ENCODE data around the gene TADA1. TPM values are rescaled to one million over a fixed set of nuclear protein-coding genes. Genes with fewer than 3 reads are reported as not detected.

Gene TADA1
- total and polyA plus RNA-seq, 3 donors from 2014 or later, result 19.2 to 25.8 (median 22.0) TPM

DNA sequence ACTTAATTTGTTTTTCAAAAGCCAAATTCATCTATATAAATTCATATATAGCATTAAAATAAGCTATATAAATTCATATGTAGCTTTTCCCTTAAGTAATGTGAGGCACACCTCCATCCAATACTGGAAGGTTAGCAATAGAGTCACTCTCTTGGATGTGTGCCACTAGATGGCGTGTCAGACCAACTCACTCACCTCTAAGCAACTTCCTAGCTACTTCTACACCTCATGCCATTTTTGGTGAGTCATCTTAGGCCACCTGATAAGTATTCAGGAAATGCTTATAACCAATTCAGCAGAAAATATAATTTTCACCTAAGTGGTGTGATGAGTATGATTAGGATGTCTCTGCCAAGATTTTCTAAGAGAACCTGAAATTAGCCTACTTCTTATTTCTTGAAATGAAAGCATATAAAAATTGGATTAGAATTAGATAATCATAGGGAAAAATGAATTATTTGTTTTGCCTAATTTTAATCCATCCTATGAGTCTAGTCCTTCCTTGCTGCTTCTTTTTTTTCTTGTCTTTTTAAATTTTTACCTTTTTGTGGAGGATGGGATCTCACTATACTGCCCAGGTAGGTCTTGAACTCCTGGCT is 34.4 kb upstream of the TADA1 start:
- no peak for TF ChIP-seq POLR2A (IDR thresholded peaks at IDR 0.05)
- TF ChIP-seq, protein P1, sequence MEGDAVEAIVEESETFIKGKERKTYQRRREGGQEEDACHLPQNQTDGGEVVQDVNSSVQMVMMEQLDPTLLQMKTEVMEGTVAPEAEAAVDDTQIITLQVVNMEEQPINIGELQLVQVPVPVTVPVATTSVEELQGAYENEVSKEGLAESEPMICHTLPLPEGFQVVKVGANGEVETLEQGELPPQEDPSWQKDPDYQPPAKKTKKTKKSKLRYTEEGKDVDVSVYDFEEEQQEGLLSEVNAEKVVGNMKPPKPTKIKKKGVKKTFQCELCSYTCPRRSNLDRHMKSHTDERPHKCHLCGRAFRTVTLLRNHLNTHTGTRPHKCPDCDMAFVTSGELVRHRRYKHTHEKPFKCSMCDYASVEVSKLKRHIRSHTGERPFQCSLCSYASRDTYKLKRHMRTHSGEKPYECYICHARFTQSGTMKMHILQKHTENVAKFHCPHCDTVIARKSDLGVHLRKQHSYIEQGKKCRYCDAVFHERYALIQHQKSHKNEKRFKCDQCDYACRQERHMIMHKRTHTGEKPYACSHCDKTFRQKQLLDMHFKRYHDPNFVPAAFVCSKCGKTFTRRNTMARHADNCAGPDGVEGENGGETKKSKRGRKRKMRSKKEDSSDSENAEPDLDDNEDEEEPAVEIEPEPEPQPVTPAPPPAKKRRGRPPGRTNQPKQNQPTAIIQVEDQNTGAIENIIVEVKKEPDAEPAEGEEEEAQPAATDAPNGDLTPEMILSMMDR (IDR thresholded peaks at IDR 0.05), result peak; percentile 36 to 50 (median 43)

DNA sequence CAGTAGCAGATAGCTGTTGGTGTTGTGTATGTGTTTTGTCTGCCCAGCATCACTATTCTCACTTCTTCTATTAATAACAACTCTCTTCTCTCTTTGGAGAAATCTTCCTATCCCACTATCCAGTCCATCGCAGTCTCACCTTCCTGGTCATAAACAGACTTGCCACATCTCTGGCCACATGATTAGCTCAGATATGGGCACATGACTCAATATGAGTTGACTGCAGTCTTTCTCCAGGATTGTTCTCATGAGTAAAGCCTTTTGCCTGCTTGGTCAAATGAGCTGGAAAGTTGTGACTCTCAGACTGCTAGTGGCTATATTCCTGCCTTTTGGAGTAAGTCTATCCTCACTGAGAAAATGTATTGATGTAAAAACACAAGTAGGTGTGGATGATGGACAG is 32.9 kb upstream of the TADA1 start:
- no peak for DNase-seq

More for the DNA sequence above, 34.4 kb upstream of the TADA1 start:
- H3K9me3 ChIP-seq, result no peaks in the 10 kb centered on the region
- no peak overlapping the region for H3K4me3 ChIP-seq
- H3K27me3 ChIP-seq, result no peaks in the 10 kb centered on the region
- WGBS, 2 donors, result 10 to 22% methylated on average over 1 of the region's 1 CpG
- intact Hi-C loops (cut with DNase I; ENCODE audit: low total_unique reads), result no loop called here
- H3K36me3 ChIP-seq (ENCODE audit: low read depth, missing control alignments), result no peaks in the 10 kb centered on the region
- no peaks in the 10 kb centered on the region for H3K4me1 ChIP-seq
- H3K27ac ChIP-seq, result no peak overlapping the region
- DNase-seq, result peak; percentile 83

DNA sequence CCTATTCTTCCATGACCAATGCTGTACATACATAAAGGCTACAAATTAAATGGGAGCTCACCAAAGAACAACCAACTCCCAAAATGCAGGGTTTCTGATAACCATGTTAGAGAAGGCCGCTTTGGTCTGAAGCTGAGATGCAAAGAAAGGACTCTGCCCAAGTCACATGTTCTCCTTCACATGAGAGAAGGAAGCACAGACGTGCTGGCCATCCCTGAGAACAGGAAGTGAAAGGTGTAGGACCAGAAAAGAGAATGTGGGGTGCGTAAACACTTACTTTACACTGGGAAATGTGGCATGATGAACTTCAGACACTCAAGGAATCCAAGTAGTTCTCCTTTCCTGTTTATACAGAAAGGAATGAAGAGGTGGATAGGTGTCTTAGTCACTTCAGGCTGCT is 31.7 kb upstream of the TADA1 start:
- TF ChIP-seq POLR2A (IDR thresholded peaks at IDR 0.05), result no peak
- TF ChIP-seq, protein P1 (IDR thresholded peaks at IDR 0.05), result no peak
- no peak for DNase-seq
- no peaks in the 10 kb centered on the region for H3K4me1 ChIP-seq
- intact Hi-C loops (cut with DNase I; ENCODE audit: low total_unique reads), result no loop called here
- H3K9me3 ChIP-seq, result no peaks in the 10 kb centered on the region
- WGBS, 2 donors, result 71 to 80% methylated on average over 3 of the region's 3 CpGs
- H3K4me3 ChIP-seq, result no peak overlapping the region
- no peaks in the 10 kb centered on the region for H3K27me3 ChIP-seq
- H3K27ac ChIP-seq, result no peak overlapping the region
- H3K36me3 ChIP-seq (ENCODE audit: low read depth, missing control alignments), result no peaks in the 10 kb centered on the region

More for the DNA sequence above, 32.9 kb upstream of the TADA1 start:
- intact Hi-C loops (cut with DNase I; ENCODE audit: low total_unique reads), result no loop called here
- TF ChIP-seq, protein P1 (IDR thresholded peaks at IDR 0.05), result no peak
- TF ChIP-seq POLR2A (IDR thresholded peaks at IDR 0.05), result no peak
- Histone ChIP-seq H3K4me1 (no peaks in the 10 kb centered on the region), H3K36me3 (ENCODE audit: low read depth, missing control alignments) (no peaks in the 10 kb centered on the region), H3K4me3 (no peak overlapping the region), H3K27ac (no peak overlapping the region), H3K27me3 (no peaks in the 10 kb centered on the region), H3K9me3 (no peaks in the 10 kb centered on the region)
- WGBS, 2 donors, result 86 to 100% methylated on average over 1 of the region's 1 CpG

DNA sequence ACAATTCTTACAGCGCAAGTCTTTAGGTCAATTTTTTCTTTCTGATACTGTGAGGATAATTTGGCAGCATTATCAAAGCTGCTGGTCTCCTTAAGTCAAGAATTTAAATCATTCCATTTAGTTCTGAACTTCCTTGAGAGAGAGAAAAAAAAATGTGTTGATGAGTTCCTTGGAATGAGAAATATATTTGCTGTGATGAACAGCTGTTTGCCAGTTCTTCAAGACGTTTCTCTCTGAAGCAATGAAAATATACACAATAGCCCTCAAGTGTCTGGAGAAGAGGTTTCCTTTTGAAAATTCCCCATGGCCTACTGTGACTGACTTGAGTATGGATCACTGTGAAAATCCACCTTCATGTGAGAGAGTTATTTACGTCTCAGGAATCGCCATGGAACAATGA is 31.0 kb upstream of the TADA1 start:
- Histone ChIP-seq H3K9me3 (no peaks in the 10 kb centered on the region), H3K4me3 (no peak overlapping the region), H3K36me3 (ENCODE audit: low read depth, missing control alignments) (no peaks in the 10 kb centered on the region), H3K27ac (no peak overlapping the region), H3K27me3 (no peaks in the 10 kb centered on the region), H3K4me1 (no peaks in the 10 kb centered on the region)
- DNase-seq, result no peak
- no peak for TF ChIP-seq POLR2A (IDR thresholded peaks at IDR 0.05)
- TF ChIP-seq, protein P1 (IDR thresholded peaks at IDR 0.05), result no peak
- 84 to 86% methylated on average over 4 of the region's 4 CpGs for WGBS, 2 donors
- intact Hi-C loops (cut with DNase I; ENCODE audit: low total_unique reads), result no loop called here

DNA sequence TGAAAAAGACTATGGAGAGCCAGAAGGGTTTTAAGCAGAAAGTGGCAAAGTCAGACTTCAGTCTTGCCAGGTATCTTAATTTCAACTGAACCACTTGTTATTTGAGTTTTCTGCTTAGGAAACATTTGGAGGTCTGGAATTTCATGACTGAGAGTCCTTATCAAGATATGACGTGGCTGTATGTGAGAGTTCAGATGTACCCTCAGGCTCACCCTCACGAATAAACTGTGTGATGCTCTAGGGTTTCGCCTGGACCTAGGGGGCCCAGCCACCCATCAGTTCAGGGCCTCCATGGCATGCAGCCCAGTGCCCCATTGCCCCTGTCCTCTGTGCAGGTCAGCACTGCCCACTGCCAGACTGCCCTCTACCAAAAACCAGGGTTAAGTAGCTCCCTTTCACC is 30.6 kb upstream of the TADA1 start:
- 71 to 86% methylated on average over 3 of the region's 3 CpGs for WGBS, 2 donors

More for the DNA sequence above, 30.6 kb upstream of the TADA1 start:
- no peaks in the 10 kb centered on the region for H3K36me3 ChIP-seq (ENCODE audit: low read depth, missing control alignments)
- H3K27ac ChIP-seq, result no peak overlapping the region
- no peaks in the 10 kb centered on the region for H3K4me1 ChIP-seq
- TF ChIP-seq, protein P1 (IDR thresholded peaks at IDR 0.05), result no peak
- TF ChIP-seq POLR2A (IDR thresholded peaks at IDR 0.05), result no peak
- intact Hi-C loops (cut with DNase I; ENCODE audit: low total_unique reads), result no loop called here
- H3K4me3 ChIP-seq, result no peak overlapping the region
- no peak for DNase-seq
- H3K9me3 ChIP-seq, result no peaks in the 10 kb centered on the region
- H3K27me3 ChIP-seq, result no peaks in the 10 kb centered on the region

All from testis (tissue), 3 donors.